ENCODE data around the gene MRC1. TPM values are rescaled to one million over a fixed set of nuclear protein-coding genes. Genes with fewer than 3 reads are reported as not detected.

MRC1 gene
- 1 to 10 TPM; 3.3 to 9.8 (median 5.9) TPM for total RNA-seq

GRCh38 chr10:17808971-17809841 is at the start of gene MRC1:
Gene MRC1, plus strand, starts transcription at chr10:17809348. Its CDS starts 118 bp downstream, at chr10:17809466.
- Histone ChIP-seq H3K27ac (peak within 1 kb of the TSS; percentile 22), H3K4me3 (peak within 1 kb of the TSS; percentile 33), H3K4me1 (no peaks in the 10 kb centered on the region), H3K27me3 (peaks cover 2% of the 10 kb centered on the region), H3K36me3 (no peaks in the 10 kb centered on the region), H3K9me3 (no peaks in the 10 kb centered on the region)
- DNase-seq (ENCODE audit: low spot score in 2 of 2), result no peak
- 65% methylated on average over 23 of the region's 23 CpGs for WGBS
- TF ChIP-seq POLR2AphosphoS5 (IDR thresholded peaks at IDR 0.05), result no peak
- TF ChIP-seq, protein P1, sequence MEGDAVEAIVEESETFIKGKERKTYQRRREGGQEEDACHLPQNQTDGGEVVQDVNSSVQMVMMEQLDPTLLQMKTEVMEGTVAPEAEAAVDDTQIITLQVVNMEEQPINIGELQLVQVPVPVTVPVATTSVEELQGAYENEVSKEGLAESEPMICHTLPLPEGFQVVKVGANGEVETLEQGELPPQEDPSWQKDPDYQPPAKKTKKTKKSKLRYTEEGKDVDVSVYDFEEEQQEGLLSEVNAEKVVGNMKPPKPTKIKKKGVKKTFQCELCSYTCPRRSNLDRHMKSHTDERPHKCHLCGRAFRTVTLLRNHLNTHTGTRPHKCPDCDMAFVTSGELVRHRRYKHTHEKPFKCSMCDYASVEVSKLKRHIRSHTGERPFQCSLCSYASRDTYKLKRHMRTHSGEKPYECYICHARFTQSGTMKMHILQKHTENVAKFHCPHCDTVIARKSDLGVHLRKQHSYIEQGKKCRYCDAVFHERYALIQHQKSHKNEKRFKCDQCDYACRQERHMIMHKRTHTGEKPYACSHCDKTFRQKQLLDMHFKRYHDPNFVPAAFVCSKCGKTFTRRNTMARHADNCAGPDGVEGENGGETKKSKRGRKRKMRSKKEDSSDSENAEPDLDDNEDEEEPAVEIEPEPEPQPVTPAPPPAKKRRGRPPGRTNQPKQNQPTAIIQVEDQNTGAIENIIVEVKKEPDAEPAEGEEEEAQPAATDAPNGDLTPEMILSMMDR (IDR thresholded peaks at IDR 0.05), result no peak
- TF ChIP-seq POLR2A (IDR thresholded peaks at IDR 0.05), result no peak
- TF ChIP-seq EP300 (IDR thresholded peaks at IDR 0.05), result no peak

GRCh38 chr10:17764142-17764541 is 45.0 kb upstream of the MRC1 start:
- TF ChIP-seq POLR2A (IDR thresholded peaks at IDR 0.05) (no peak), POLR2AphosphoS5 (IDR thresholded peaks at IDR 0.05) (no peak), EP300 (IDR thresholded peaks at IDR 0.05) (no peak)
- TF ChIP-seq, protein P1 (IDR thresholded peaks at IDR 0.05), result no peak

DNA sequence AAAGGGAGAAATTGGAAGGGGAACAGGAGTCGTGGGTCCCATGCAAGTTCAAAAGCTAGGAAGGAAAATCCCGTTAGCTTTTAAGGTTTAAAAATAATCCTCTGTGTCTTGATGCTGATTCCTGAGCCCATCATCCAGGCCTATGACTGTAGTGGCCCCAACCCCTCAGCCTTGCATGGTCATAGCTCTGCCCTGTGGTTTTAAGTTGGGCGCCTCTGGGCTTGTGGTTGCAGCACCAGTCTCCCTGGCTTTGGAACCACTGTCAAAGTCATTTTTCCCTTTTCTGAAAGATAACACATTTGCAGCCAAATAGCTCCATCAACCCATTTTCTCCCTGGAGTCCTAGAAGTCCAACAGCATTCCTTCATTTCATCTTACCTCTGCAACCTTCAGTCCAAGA is 43.5 kb upstream of the MRC1 start:
- Histone ChIP-seq H3K4me1 (no peaks in the 10 kb centered on the region), H3K27ac (no peak overlapping the region), H3K27me3 (no peaks in the 10 kb centered on the region), H3K4me3 (no peak overlapping the region), H3K36me3 (no peaks in the 10 kb centered on the region), H3K9me3 (no peaks in the 10 kb centered on the region)
- TF ChIP-seq, protein P1 (IDR thresholded peaks at IDR 0.05), result no peak
- TF ChIP-seq POLR2A (IDR thresholded peaks at IDR 0.05), result no peak
- TF ChIP-seq EP300 (IDR thresholded peaks at IDR 0.05), result no peak
- no peak for TF ChIP-seq POLR2AphosphoS5 (IDR thresholded peaks at IDR 0.05)
- DNase-seq (ENCODE audit: low spot score in 2 of 2), result no peak
- 81% methylated on average over 3 of the region's 3 CpGs for WGBS

More at GRCh38 chr10:17764142-17764541, 45.0 kb upstream of the MRC1 start:
- 62% methylated on average over 4 of the region's 4 CpGs for WGBS
- Histone ChIP-seq H3K27me3 (no peaks in the 10 kb centered on the region), H3K36me3 (no peaks in the 10 kb centered on the region), H3K9me3 (no peaks in the 10 kb centered on the region), H3K4me1 (no peaks in the 10 kb centered on the region), H3K4me3 (no peak overlapping the region), H3K27ac (no peak overlapping the region)
- DNase-seq (ENCODE audit: low spot score in 2 of 2), result no peak

DNA sequence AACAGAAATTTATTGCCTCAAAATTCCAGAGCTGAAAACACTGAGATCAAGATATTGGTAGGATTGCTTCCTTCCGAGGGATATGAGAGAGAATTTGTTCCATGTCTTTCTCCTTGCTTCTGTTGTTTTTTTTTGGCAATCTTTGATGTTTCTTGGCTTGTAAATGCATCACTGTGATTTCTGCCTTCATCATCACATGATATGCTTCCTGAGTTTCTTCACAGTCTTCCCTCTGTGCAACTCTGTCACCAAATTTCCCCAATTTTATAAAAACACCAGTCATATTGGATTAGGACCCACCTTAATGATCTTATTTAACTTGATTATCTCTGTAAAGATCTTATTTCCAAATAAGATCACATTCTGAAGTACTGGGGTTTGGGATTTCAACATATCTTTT is 42.4 kb upstream of the MRC1 start:
- H3K27me3 ChIP-seq, result no peaks in the 10 kb centered on the region
- WGBS, result 58% methylated on average over 1 of the region's 1 CpG
- TF ChIP-seq, protein P1 (IDR thresholded peaks at IDR 0.05), result no peak
- TF ChIP-seq POLR2AphosphoS5 (IDR thresholded peaks at IDR 0.05) (no peak), EP300 (IDR thresholded peaks at IDR 0.05) (no peak), POLR2A (IDR thresholded peaks at IDR 0.05) (no peak)
- H3K27ac ChIP-seq, result no peak overlapping the region
- H3K4me3 ChIP-seq, result no peak overlapping the region
- no peak for DNase-seq (ENCODE audit: low spot score in 2 of 2)
- H3K36me3 ChIP-seq, result no peaks in the 10 kb centered on the region
- H3K9me3 ChIP-seq, result no peaks in the 10 kb centered on the region
- H3K4me1 ChIP-seq, result no peaks in the 10 kb centered on the region

- Histone ChIP-seq H3K27me3 (no peaks in the 10 kb centered on the region), H3K9me3 (no peaks in the 10 kb centered on the region), H3K27ac (no peak overlapping the region), H3K36me3 (no peaks in the 10 kb centered on the region), H3K4me1 (no peaks in the 10 kb centered on the region), H3K4me3 (no peak overlapping the region)
- DNase-seq (ENCODE audit: low spot score in 2 of 2), result no peak
- WGBS, result 89% methylated on average over 5 of the region's 5 CpGs
- TF ChIP-seq EP300 (IDR thresholded peaks at IDR 0.05) (no peak), POLR2A (IDR thresholded peaks at IDR 0.05) (no peak), POLR2AphosphoS5 (IDR thresholded peaks at IDR 0.05) (no peak)
- TF ChIP-seq, protein P1 (IDR thresholded peaks at IDR 0.05), result no peak
These were observed 40.7 kb upstream of the MRC1 start for GRCh38 chr10:17768496-17768895.
